Activated CD4-positive, alpha-beta memory T cell treated with anti-CD3 and anti-CD28 coated beads for 36 hours (primary cell): ENCODE data around the gene EGFL8. TPM values are rescaled to one million over a fixed set of nuclear protein-coding genes. Genes with fewer than 3 reads are reported as not detected.

Experiments
- CTCF ChIA-PET: fragments of 350-600 bp; sonication (Branson Sonifier 250); formaldehyde crosslinking; loops from one replicate; lab custom pipeline; 2021; ENCODE audit warnings: antibody characterized with exemption, inconsistent platforms; lab: Charles Lee
- POLR2A ChIA-PET: fragments of 350-600 bp; sonication (Branson Sonifier 250); formaldehyde crosslinking; loops from one replicate; lab custom pipeline; 2021; ENCODE audit warnings: antibody characterized with exemption; lab: Charles Lee
- DNase-seq: peaks from one replicate; pipeline ENCODE4 v3.0.0-alpha.2; 2020
- H3K27ac Mint-ChIP-seq: one replicate; pipeline ENCODE4 v1.8.0; 2021; ENCODE audit warnings: mixed read lengths
- H3K27me3 Mint-ChIP-seq: one replicate; pipeline ENCODE4 v1.8.0; 2021; ENCODE audit warnings: mixed read lengths
- H3K36me3 Mint-ChIP-seq: one replicate; pipeline ENCODE4 v1.8.0; 2021; ENCODE audit warnings: mixed read lengths
- H3K4me1 Mint-ChIP-seq: one replicate; pipeline ENCODE4 v1.8.0; 2021; ENCODE audit warnings: low read depth, mixed read lengths
- H3K4me3 Mint-ChIP-seq: one replicate; pipeline ENCODE4 v1.8.0; 2021; ENCODE audit warnings: mild to moderate bottlenecking, mixed read lengths
- H3K9me3 Mint-ChIP-seq: one replicate; pipeline ENCODE4 v1.8.0; 2021; ENCODE audit warnings: mixed read lengths
- intact Hi-C: fragments of 100-400 bp; cut with micrococcal nuclease; formaldehyde crosslinking; loops from one replicate; pipeline ENCODE4 v1.15.1; 2023
- total RNA-seq, 2 experiments: library from RNA; stranded (reverse); gene quantifications; one replicate each; pipeline ENCODE4 v1.2.3, GENCODE V29; 2021

The EGFL8 gene
- total RNA-seq, 2 experiments from 2014 or later, result 6.5 to 7.1 TPM

- H3K27me3 Mint-ChIP-seq, result no peaks in the 10 kb centered on the region
- no peak overlapping the region for H3K27ac Mint-ChIP-seq
- no peak for DNase-seq
- peaks cover 15% of the 10 kb centered on the region for H3K36me3 Mint-ChIP-seq
- peaks cover 38% of the 10 kb centered on the region for H3K4me1 Mint-ChIP-seq
- POLR2A ChIA-PET, result no interaction called here
- CTCF ChIA-PET, result interaction anchor here (1.2 kb wide), 1 partner anchor 54 kb away, joined by 3 read pairs; no protein-coding TSS in a partner anchor
- H3K4me3 Mint-ChIP-seq, result no peak overlapping the region
- no peaks in the 10 kb centered on the region for H3K9me3 Mint-ChIP-seq
- intact Hi-C loops, result loop anchor here (10.0 kb wide), 1 partner anchor 198 kb away; the partner anchor contains the start of gene DXO
Observed at GRCh38 chr6:32173051-32173727, 8.8 kb downstream of the EGFL8 start.

GRCh38 chr6:32174416-32174815, 10.0 kb downstream of the EGFL8 start:
- H3K4me1 Mint-ChIP-seq, result peaks cover 46% of the 10 kb centered on the region
- no peak overlapping the region for H3K27ac Mint-ChIP-seq
- H3K9me3 Mint-ChIP-seq, result no peaks in the 10 kb centered on the region
- ChIA-PET CTCF (no interaction called here), POLR2A (no interaction called here)
- no peak for DNase-seq
- H3K4me3 Mint-ChIP-seq, result peak overlapping the region; percentile 3
- no peaks in the 10 kb centered on the region for H3K27me3 Mint-ChIP-seq
- intact Hi-C loops, result loop anchor here (10.0 kb wide), 1 partner anchor 200 kb away; the partner anchor contains the start of gene DXO
- peaks cover 11% of the 10 kb centered on the region for H3K36me3 Mint-ChIP-seq

GRCh38 chr6:32175322-32175710, 10.9 kb downstream of the EGFL8 start:
- Mint-ChIP-seq H3K27ac (peak overlapping the region; percentile 69), H3K9me3 (no peaks in the 10 kb centered on the region), H3K27me3 (no peaks in the 10 kb centered on the region), H3K36me3 (peaks cover 9% of the 10 kb centered on the region), H3K4me1 (peaks cover 54% of the 10 kb centered on the region), H3K4me3 (peak overlapping the region; percentile 85)
- ChIA-PET POLR2A (no interaction called here), CTCF (no interaction called here)
- intact Hi-C loops, result loop anchor here (5.0 to 10.0 kb wide), 2 partner anchors 201 to 797 kb away; partner anchors contain the start of gene DXO
- DNase-seq, result no peak

- peaks cover 60% of the 10 kb centered on the region for H3K4me1 Mint-ChIP-seq
- no peaks in the 10 kb centered on the region for H3K27me3 Mint-ChIP-seq
- peaks cover 12% of the 10 kb centered on the region for H3K36me3 Mint-ChIP-seq
- ChIA-PET POLR2A (interaction anchor here (0.7 to 4.9 kb wide), 3 partner anchors 13 to 21 kb away, joined by 3 to 57 read pairs (median 4); partner anchors contain the start of genes GPSM3 and PBX2), CTCF (interaction anchor here (0.7 to 1.3 kb wide), 2 partner anchors 20 to 47 kb away, joined by 3 to 5 read pairs; no protein-coding TSS in a partner anchor)
- H3K9me3 Mint-ChIP-seq, result no peaks in the 10 kb centered on the region
- DNase-seq, result peak; percentile 99
- H3K4me3 Mint-ChIP-seq, result peak within 1 kb of the TSS; percentile 85
- peak within 1 kb of the TSS; percentile 96 for H3K27ac Mint-ChIP-seq
- intact Hi-C loops, result loop anchor here (5.0 to 10.0 kb wide), 2 partner anchors 201 to 796 kb away; partner anchors contain the start of gene DXO
Observed at GRCh38 chr6:32175711-32176475, 11.5 kb downstream of the EGFL8 start, which contains the start of gene AGPAT1. Gene AGPAT1, minus strand, starts transcription at chr6:32176084. Its CDS starts 4,588 bp downstream, at chr6:32171496.

- intact Hi-C loops, result loop anchor here (5.0 to 10.0 kb wide), 2 partner anchors 202 to 796 kb away; partner anchors contain the start of gene DXO
- POLR2A ChIA-PET, result interaction anchor here (0.7 to 4.9 kb wide), 4 partner anchors 13 to 668 kb away, joined by 3 to 57 read pairs (median 4); partner anchors contain the start of genes GPSM3 and PBX2
- DNase-seq, result no peak
- Mint-ChIP-seq H3K27me3 (no peaks in the 10 kb centered on the region), H3K4me3 (peak overlapping the region; percentile 85), H3K4me1 (peaks cover 65% of the 10 kb centered on the region), H3K9me3 (no peaks in the 10 kb centered on the region), H3K36me3 (peaks cover 16% of the 10 kb centered on the region), H3K27ac (peak overlapping the region; percentile 96)
- CTCF ChIA-PET, result interaction anchor here (0.7 to 1.3 kb wide), 2 partner anchors 19 to 48 kb away, joined by 3 to 5 read pairs; no protein-coding TSS in a partner anchor
Observed at GRCh38 chr6:32176476-32177182, 12.2 kb downstream of the EGFL8 start.

GRCh38 chr6:32177183-32177787, 12.9 kb downstream of the EGFL8 start:
- POLR2A ChIA-PET, result interaction anchor here (0.6 to 4.9 kb wide), 4 partner anchors 12 to 668 kb away, joined by 3 to 57 read pairs (median 4); partner anchors contain the start of genes GPSM3 and PBX2
- intact Hi-C loops, result loop anchor here (5.0 to 10.0 kb wide), 2 partner anchors 202 to 795 kb away; partner anchors contain the start of gene DXO
- no peaks in the 10 kb centered on the region for H3K9me3 Mint-ChIP-seq

GRCh38 chr6:32177788-32178546, 13.6 kb downstream of the EGFL8 start, which contains the start of gene RNF5:
Gene RNF5, plus strand, starts transcription at chr6:32178405. Its CDS starts 107 bp downstream, at chr6:32178512.
- Mint-ChIP-seq H3K4me1 (peaks cover 65% of the 10 kb centered on the region), H3K27ac (peak within 1 kb of the TSS; percentile 96), H3K27me3 (no peaks in the 10 kb centered on the region), H3K36me3 (peaks cover 25% of the 10 kb centered on the region), H3K4me3 (peak within 1 kb of the TSS; percentile 85), H3K9me3 (no peaks in the 10 kb centered on the region)
- intact Hi-C loops, result loop anchor here (1.0 to 10.0 kb wide), 6 partner anchors 12 to 794 kb away; partner anchors contain the start of genes ATF6B, DXO, PBX2 and PPT2
- DNase-seq, result peak; percentile 96
- ChIA-PET CTCF (interaction anchor here (1.4 kb wide), 1 partner anchor 17 kb away, joined by 7 read pairs; no protein-coding TSS in a partner anchor), POLR2A (interaction anchor here (0.6 to 4.9 kb wide), 5 partner anchors 11 to 667 kb away, joined by 3 to 57 read pairs (median 4); partner anchors contain the start of genes ATF6B, GPSM3 and PBX2)

More at GRCh38 chr6:32177183-32177787, 12.9 kb downstream of the EGFL8 start:
- no peak for DNase-seq
- H3K4me1 Mint-ChIP-seq, result peaks cover 65% of the 10 kb centered on the region
- peaks cover 19% of the 10 kb centered on the region for H3K36me3 Mint-ChIP-seq
- peak overlapping the region; percentile 96 for H3K27ac Mint-ChIP-seq
- CTCF ChIA-PET, result interaction anchor here (1.4 kb wide), 1 partner anchor 18 kb away, joined by 7 read pairs; no protein-coding TSS in a partner anchor
- H3K4me3 Mint-ChIP-seq, result peak overlapping the region; percentile 85
- no peaks in the 10 kb centered on the region for H3K27me3 Mint-ChIP-seq

GRCh38 chr6:32178547-32179440, 14.4 kb downstream of the EGFL8 start:
- peak overlapping the region; percentile 96 for H3K27ac Mint-ChIP-seq
- DNase-seq, result no peak
- H3K9me3 Mint-ChIP-seq, result no peaks in the 10 kb centered on the region
- POLR2A ChIA-PET, result interaction anchor here (0.6 to 4.9 kb wide), 4 partner anchors 10 to 540 kb away, joined by 3 to 57 read pairs (median 9); partner anchors contain the start of genes ATF6B, GPSM3 and PBX2
- peaks cover 27% of the 10 kb centered on the region for H3K36me3 Mint-ChIP-seq
- peak overlapping the region; percentile 85 for H3K4me3 Mint-ChIP-seq
- H3K4me1 Mint-ChIP-seq, result peaks cover 62% of the 10 kb centered on the region
- intact Hi-C loops, result loop anchor here (1.0 to 10.0 kb wide), 6 partner anchors 12 to 794 kb away; partner anchors contain the start of genes ATF6B, DXO, PBX2 and PPT2
- no peaks in the 10 kb centered on the region for H3K27me3 Mint-ChIP-seq
- CTCF ChIA-PET, result interaction anchor here (0.6 to 1.4 kb wide), 6 partner anchors 12 to 789 kb away, joined by 3 to 11 read pairs (median 6); partner anchors contain the start of genes GPSM3 and PBX2
